Measurements from ENCODE around the gene RHOB. TPM values are rescaled to one million over a fixed set of nuclear protein-coding genes. Genes with fewer than 3 reads are reported as not detected.
"Not testable (repeated sequence)": the region's sequence is repeated elsewhere in the genome, so short reads cannot be mapped to it uniquely, and the experiment has no call there.

The RHOB gene
- total RNA-seq, 1 donor from 2014 or later, result 157 TPM

DNA sequence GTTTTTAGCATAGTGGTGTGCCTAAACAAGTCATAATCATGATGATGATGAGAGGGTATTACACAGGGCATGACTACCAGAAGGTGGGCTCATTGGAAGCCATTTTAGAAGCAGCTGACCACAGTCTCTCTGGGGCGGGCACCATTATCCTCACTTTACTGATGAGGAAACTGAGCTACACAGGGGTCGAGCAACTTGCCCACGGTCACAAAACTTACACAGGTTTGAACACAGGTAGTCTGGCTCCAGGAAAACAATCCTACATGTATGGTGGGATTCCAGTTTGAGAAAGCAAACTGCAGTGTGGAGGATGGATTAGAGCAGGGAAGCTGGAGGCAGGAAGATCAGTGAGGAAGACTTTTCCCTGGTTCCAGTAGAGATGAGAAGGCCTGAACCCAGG is 6.2 kb downstream of the RHOB start:
- no peak for DNase-seq

DNA sequence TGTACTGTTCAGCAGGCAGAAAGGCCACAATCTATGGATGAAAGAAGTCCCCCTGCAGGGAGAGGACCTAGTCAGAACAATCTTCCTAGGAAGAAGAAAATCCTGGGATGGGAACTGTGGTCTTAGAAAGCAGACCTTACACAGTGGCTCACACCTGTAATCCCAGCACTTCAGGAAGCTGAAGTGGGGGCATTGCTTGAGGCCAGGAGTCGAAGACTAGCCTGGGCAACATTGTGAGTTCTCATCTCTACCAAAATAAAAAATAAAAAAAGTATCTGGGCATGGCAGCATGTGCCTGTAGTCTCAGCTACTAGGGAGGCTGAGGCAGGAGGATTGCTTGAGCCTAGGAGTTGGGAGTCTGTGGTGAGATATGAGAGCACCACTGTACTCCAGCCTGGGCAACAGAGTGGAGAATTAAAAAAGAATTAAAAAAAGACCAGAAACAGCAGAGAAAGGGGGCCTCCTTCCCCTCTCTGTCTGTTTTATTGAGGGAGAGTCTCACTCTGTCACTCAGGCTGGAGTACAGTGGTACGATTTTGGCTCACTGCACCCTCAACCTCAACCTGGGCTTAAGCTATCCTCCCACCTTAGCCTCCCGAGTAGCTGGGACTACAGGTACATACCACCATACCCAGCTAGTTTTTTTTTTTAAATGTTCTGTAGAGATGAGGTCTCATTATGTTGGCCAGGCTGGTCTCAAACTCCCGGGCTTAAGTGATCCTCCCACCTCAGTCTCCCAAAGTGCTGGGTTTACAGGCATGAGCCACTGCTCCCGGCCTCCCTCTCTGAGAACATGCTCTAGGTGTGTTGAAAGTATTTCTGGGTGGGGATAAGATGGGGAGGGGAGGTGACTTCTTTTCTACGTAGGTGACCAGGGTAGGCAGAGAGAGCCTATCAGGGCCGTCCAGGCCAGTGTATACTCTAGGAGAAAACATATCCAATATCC is 7.4 kb downstream of the RHOB start:
- DNase-seq, result no peak

DNA sequence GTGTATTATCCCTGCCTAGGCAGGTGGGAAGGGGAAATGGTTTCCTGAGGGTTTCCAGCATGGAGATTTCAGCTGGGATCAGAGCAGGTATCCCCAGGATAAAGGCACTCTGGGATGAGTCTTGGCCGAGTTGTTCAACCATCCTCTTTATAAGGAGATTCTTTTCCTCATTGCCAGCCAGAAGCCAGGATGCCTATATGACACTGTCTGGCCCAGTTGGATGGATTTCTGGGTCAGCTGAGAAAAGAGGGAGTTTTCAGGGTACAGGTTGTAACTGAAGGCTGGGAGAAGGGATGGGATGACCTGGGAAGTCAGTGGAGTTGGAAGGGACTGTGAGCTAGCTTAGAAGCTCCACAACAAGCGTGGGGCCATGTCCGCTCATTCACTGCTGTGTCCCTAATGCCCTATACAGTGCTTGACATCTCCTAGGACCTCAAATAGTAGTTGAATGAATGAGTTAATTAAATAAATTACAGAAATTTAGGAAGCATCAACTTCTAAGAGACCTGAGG is 8.3 kb downstream of the RHOB start:
- DNase-seq, result no peak

DNA sequence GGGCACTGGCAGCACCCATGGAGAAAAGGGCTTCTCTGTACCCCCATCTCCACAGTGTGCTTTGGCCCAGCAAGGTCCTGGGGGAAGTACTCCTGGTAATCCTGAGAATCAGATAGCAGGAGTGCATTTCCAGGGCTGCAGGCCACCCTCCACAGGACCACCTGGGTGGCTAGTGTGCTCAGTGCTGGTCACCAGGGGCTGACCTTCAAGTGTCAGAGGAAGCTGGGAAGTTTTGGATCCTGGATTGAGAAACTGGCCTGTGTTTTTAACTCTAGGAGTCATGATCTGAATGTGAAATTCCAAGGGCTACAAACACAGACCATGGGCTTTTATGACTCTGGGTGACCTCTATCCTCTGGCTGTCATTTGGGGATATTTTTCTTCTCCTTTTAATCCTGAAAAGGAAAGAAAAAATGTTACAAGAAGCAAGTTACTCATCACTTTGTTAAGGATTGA is 9.3 kb downstream of the RHOB start:
- no peak for DNase-seq

DNA sequence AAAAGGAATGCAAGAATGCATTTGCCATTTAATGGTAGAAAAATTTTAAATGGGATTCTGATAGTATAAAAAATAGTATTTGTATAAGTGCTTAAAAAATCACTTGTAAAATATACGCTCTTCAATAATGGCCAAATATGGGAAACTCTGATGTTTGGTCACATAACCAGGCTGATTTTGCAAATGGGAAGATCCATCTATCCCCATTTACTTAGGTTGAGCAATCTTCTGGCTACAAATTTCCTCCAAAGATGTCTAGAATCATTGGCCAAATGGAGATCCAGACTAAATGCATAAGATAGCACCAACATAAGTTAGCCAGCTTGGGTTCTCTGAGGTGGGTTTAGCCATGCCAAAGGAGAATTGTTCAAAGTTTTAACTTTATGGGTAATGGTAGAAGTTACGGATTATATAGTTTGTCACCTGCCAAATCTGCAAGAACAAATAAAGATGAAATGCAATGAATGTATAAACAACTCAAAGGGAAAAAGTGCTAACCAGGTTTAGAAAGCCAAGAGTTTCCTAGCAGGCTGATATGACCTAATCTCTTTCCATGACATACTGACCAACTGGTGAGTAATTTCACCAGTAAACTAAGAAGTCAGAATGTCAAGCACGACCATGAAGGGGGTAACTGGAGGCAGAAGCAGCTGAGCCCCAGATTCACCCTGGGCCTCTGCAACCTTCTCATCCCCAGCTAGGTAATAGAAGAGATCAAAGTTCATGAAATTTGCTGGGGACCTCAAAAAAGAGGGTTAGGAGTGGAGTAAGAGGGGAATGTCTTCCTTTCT is 10.0 kb downstream of the RHOB start:
- DNase-seq, result no peak

DNA sequence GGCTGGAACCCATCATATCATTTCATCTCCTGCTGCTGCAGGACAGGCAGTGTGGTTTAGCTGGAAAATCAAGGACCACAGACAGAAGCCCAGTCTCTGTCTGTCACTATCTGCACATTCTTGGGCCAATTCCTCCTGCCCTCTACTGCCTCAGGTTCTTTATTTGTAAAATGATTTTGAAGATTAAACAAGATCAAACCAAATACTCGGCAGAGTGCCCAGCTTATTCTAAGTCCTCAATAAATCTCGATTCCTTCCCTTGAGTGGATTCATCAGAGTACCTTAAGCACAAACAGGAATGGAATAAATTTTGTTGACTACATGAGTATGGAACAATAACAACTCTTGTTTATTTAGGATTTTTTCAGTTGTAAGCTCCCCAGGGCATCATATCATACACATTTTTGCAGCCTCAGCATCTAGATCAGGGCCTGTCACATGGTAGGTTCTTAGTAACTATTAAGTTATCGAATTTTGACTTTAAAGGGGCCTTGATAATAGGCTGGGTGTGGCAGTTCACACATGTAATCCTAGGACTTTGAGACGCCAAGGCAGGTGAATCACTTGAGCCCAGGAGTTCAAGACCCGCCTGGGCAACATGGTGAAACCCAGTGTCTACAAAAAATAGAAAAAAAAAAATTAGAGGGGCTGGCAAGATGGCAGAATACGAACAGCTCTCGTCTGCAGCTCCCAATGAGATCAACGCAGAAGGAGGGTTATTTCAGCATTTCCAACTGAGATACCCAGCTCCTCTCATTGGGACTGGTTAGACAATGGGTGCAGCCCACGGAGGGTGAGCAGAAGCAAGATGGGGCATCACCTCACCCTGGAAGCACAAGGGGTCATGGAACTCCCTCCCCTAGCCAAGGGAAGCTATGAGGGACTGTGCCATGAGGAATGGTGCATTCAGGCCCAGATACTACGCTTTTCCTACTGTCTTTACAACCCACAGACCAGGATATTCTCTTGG is 11.1 kb downstream of the RHOB start:
- DNase-seq, result no peak

DNA sequence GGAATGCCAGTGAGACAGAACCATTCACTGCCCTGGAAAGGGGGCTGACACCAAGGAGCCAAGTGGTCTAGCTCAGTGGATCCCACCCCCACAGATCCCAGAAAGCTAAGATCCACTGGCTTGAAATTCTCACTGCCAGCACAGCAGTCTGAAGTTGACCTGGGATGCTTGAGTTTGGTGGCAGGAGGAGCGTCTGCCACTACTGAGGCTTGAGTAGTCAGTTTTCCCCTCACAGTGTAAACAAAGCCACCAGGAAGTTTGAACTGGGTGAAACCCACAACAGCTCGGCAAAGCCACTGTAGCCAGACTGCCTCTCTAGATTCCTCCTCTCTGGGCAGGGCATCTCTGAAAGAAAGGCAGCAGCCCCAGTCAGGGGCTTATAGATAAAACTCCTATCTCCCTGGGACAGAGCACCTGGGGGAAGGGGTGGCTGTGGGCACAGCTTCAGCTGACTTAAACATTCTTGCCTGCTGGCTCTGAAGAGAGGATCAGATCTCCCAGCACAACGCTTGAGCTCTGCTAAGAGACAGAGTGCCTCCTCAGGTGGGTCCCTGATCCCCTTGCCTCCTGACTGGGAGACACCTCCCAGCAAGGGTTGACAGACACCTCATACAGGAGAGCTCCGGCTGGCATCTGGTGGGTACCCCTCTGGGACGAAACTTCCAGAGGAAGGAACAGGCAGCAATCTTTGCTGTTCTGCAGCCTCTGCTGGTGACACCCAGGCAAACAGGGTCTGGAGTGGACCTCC is 12.0 kb downstream of the RHOB start:
- DNase-seq, result not testable (repeated sequence)

DNA sequence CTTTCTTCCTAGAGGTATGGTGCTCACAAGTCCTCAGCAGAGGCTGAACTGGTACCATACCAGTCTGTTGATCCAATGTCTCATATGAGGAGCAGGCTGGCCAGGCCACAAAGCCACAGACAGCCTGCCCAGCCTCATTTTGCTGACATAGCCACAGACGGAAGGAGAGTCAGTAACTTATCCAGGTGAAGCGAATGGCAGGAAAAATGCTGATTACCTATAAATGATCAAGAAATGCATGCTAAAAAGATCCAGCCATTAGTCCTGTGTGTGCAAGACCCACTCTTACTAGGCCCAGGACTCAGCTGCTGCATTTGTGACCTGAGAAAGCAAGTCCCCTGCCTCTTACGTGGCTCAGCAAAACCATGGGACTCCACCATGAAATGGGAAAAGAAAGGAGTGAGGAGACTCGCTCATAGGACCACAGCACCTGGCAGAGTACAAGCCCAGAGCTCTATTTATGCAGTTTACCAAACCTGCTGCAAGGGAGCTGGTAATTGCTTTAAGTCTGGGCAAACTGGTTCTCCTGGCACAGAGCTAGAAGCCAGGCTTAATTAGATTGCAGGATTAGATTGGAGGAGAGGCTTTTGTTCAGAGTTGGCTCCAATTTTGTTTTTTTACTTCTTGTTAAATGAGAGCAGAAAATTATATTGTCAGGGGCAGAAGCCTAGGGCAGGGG is 19.0 kb downstream of the RHOB start:
- no peak for DNase-seq

DNA sequence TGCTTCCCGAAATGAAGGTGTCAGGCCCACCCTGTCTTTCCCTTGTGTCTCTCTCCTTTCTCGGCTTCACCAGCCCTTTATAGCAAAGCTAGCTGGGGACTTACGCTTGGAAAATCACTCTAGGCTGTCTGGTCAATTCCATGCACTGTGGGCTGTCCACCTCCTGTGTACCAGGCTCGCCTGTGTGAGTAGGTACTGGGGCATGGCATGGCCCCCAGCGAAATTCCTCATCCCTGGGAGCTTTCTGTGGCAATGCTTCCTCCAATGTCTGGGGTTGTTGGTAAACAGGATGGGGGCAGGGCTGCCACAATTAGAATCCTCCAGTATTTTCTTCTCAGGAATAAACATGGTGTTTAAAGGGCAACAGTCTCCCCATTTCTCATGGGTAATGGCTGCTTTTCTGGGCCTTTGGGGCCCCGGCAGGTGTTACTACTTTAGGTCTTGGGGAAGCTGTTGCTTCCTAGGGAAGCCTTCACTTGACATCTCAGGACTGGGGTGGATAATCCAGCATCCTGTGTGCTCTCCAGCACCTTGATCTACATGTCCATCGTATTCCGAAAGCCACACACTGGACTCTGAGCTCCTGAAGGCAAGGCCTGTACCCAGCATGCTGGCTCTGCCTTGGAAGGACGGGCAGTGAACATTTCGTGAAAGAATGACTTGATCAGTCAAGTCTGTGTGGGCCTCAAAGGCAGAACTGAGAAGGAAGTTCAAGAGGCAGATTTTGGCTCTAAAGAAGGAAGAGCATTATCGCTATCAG is 21.1 kb downstream of the RHOB start:
- no peak for DNase-seq

DNA sequence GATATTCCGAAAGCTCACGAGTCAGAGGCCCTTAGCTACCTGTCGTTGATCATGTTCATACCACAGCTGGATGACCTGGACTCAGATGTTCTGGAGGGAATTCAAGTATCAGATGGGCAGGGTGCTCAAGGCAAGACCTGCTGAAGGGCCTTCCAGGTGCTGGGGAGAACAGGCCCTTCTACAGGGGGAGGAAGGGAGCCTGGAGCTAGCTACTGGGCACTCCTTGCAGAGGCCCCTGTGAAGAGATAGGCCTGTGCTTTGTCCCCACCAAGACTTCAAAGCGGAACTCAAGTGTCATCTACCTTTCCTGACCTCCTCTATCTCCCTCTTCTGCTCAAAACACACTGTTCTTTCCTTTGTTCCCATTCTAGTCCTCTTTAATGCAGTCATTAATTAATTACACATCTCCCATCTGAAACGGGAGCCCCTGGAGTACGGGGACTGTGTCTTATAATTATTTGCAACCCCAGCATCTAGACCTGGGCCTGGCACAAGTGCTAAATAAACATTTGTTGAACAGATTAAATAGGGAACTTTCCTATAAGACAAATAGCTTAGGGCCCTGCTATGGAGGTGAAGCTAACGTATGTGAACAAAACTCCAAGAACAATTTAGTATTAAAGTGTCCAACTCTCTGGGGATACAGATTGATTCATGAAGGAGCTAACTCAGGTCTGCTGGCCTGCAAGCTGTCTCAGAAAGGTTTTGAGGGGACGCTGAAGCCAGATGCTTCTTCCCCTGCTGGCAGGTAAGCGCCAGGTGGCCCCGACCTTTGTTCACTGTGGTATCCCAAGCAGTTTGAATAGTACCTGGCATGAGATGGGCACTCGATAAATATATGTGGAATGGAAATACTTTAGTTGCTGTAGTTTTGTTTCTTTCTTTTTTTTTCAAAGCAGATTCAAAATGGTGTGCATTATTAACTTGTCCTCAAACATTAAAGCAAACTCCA is 22.0 kb downstream of the RHOB start:
- DNase-seq, result no peak

DNA sequence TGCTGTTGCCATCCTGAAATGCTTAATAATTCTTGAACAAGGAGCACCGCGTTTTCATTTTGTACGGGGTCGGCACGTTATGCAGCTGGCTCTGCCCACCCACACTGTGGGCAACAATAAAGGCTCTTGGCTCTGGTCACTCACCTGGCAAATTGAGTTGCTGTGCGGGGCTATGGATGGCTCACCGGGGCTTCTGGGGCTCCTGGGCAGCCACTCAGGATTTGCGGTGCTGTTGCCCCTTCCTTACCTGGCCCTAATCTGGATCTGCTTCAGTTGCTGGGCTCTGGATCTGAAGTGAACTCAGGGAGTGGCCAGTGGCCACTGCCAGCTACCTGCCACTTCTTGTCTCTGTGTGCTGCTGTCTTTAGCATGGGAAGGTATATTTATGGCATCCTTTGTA is 22.7 kb downstream of the RHOB start:
- no peak for DNase-seq

DNA sequence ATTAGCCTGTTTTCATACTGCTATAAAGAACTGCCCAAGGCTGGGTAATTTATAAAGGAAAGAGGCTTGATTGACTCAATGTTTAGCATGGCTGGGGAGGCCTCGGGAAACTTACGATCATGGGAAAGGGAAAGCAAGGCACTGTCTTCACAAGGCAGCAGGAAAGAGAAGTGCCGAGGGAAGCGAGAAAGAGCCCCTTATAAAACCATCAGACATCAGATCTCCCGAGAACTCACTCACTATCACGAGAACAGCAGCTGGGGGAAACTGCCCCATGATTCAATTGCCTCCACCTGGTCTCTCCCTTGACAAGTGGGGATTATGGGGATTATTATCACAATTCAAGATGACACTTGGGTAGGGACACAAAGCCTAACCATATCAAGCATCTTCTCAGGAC is 23.3 kb downstream of the RHOB start:
- DNase-seq, result no peak

DNA sequence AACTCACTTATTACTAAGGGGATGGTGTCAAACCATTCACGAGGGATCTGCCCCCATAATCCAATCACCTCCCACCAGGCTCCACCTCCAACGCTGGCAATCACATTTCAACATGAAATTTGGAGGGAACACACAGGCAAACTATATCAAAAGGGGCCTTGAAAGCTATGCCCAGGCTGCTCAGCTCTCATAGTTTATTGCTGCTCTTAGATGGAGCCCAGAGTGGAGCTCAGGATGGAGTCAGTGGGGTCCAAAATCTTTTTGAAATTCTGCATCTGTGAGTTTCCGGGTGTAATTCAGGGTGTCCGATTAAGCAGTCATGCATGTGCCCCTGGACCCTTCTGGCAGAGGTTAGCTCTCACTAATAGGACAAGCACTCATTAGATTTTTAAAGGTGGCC is 24.3 kb downstream of the RHOB start:
- no peak for DNase-seq

DNA sequence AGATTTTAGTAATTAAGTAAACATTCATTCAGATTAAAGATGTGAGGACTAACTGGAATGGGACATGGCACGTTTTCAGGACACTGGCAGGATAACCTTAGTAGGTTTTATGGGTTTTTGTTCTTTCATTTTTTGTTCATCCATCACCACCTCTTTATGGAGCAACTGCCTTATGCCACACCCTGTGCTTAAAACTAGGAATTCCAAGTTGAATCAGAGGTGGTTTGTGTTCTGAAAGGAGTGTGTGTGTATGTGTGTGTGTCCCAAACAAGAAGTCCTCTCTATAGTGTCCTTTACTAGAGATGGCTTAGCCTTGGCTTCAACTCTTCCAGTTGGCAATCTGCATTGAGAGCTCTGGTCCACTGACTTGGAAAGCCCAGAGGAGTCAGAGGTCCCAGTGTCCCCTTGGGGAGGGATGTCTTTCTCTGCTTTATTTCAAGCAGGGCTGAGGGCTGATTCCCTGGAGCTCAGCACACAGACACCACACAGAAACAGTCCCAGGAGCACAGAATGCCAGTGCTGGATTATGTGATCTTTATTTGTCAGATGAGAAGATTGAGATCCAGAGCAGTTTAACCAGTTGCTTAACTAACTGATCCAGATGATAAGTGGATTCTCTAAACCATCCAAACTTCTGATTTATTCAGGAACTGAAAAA is 25.2 kb downstream of the RHOB start:
- DNase-seq, result no peak

DNA sequence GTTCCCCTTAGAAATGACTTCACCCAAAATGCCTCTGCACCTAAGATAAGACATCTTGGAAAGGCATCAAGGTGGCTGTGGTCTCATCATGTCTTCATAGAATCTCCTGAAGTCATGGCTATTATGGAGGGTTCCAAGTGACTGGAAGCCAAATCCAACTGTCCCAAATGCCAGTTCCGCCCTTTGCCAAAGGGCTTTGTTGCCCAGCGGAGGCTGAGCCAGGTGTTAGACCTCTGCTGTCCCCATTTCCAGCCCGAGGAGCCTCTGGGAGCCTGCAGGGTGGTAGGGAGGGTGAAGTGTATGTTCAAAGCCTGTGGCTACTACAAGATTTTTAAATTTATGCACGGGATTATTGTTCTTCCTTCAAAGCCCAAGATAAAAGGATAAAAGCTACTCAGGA is 25.7 kb downstream of the RHOB start:
- no peak for DNase-seq

DNA sequence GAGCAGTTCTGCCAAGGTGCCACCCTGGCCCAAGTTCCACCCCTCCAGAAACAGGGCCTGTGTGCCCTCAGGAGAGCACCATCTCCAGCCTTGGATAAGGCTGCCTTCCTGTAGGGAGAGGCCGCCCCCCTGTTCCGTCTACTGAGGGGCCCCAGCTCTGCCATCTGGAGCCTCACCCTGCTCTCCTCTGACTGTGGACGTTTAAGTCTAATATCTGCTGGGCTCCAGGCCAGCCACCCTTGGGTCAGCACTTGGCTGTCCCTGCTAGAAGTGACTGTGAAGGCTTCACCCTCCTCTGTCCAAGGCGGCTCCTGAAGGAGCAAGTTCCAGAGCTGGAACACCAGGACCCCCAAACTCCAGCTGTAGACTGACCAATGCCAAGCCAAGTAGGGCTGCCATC is 26.3 kb downstream of the RHOB start:
- no peak for DNase-seq

DNA sequence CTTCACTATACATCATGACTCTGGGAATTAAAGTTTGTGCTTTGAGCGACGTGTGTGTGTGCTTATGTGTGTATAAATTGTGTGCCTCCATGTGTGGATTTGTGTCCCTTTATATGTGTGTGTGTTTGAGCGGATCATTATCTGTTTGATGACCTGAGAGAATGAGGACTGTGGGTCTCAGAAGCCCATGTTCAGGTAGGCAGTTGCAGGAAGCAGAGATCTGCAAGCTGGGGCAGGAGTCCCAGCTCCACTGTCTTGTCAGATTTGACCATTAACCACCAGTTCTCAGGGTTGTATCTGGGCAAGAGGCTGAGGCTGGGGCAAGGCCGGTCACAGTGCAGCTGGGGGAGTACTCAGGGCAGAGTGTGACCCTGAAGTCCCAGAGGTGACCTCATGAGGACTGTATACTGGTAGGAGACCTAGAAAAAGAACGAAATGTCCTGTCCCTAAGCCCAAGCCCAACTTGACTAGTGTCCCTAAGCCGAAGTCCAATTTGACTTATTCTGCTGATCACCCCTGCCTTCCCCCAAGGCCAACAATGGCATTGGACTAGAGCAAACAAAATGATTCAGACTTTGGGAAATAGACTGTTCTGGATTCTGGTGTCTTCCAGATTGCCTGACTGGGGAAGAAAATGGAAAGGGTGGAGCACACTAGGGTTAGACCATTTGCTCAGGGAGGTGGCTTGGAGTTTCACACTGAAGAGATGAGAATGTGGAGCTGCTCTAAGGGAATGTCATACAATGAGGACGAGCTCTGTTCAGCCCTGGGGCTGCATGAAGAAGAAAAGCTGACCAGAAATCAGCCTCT is 28.1 kb downstream of the RHOB start:
- no peak for DNase-seq

All from skin of body (tissue), 2 donors.